ENCODE data around the gene GNAQ. TPM values are rescaled to one million over a fixed set of nuclear protein-coding genes. Genes with fewer than 3 reads are reported as not detected.

The GNAQ gene
- total and polyA plus RNA-seq, 8 donors, result 13.1 to 75.3 (median 38.5) TPM

- Histone ChIP-seq H3K27ac (no peak overlapping the region), H3K4me3 (no peak overlapping the region), H3K36me3 (no peaks in the 10 kb centered on the region), H3K27me3 (no peaks in the 10 kb centered on the region), H3K4me1 (peaks cover 0 to 73% (median 38%) of the 10 kb centered on the region in 4 donors), H3K9me3 (no peaks in the 10 kb centered on the region)
- TF ChIP-seq EP300 (IDR thresholded peaks at IDR 0.05), result no peak
- TF ChIP-seq POLR2AphosphoS5 (IDR thresholded peaks at IDR 0.05), result no peak
- no peak for TF ChIP-seq CTCF (IDR thresholded peaks at IDR 0.05)
- no peak for DNase-seq
- intact Hi-C loops (cut with DNase I; ENCODE audit: low total_unique reads), result no loop called here
- WGBS, 5 donors, result 24 to 42% (median 37%) methylated on average over 6 of the region's 6 CpGs
Observed at GRCh38 chr9:77965445-77966123, 66.0 kb downstream of the GNAQ start.

DNA sequence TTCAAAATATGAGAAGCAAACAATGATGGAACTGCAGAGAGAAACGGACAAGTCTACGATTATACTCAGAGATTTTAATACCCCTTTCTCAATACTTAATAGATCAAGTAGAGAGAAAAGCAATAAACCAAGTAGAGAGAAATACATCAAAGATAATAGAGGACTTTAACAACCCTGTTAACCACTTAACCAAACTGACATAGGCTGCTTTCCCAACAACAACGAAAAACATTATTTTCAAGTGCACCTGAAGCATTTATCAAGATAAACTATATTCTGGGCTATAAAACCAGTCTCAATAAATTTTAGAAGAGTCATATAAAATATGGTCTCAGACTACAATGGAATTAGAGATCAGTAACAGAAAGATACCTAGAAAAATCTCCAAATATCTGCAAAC lies 67.4 kb downstream of the GNAQ start:
- WGBS, 5 donors, result 66 to 86% (median 78%) methylated on average over 3 of the region's 3 CpGs
- H3K27me3 ChIP-seq, result no peaks in the 10 kb centered on the region
- no peaks in the 10 kb centered on the region for H3K9me3 ChIP-seq
- intact Hi-C loops (cut with DNase I; ENCODE audit: low total_unique reads), result no loop called here
- DNase-seq, result no peak
- peaks cover 0 to 73% (median 39%) of the 10 kb centered on the region in 4 donors for H3K4me1 ChIP-seq
- H3K27ac ChIP-seq, result no peak overlapping the region
- no peak overlapping the region for H3K4me3 ChIP-seq
- no peak for TF ChIP-seq EP300 (IDR thresholded peaks at IDR 0.05)
- TF ChIP-seq CTCF (IDR thresholded peaks at IDR 0.05), result no peak
- TF ChIP-seq POLR2A (IDR thresholded peaks at IDR 0.05), result no peak
- no peak for TF ChIP-seq POLR2AphosphoS5 (IDR thresholded peaks at IDR 0.05)
- no peaks in the 10 kb centered on the region for H3K36me3 ChIP-seq

- TF ChIP-seq CTCF (IDR thresholded peaks at IDR 0.05), result no peak
- no peak for TF ChIP-seq EP300 (IDR thresholded peaks at IDR 0.05)
- no peak for TF ChIP-seq POLR2A (IDR thresholded peaks at IDR 0.05)
- no peak for TF ChIP-seq POLR2AphosphoS5 (IDR thresholded peaks at IDR 0.05)
- no peak for DNase-seq
- Histone ChIP-seq H3K9me3 (no peaks in the 10 kb centered on the region), H3K27me3 (no peaks in the 10 kb centered on the region), H3K36me3 (no peaks in the 10 kb centered on the region), H3K4me1 (peaks cover 0 to 79% (median 47%) of the 10 kb centered on the region in 4 donors), H3K4me3 (no peak overlapping the region), H3K27ac (peak overlapping the region in 2 of 5 donors; percentile 22 to 51)
- intact Hi-C loops (cut with DNase I; ENCODE audit: low total_unique reads), result no loop called here
- WGBS, 5 donors, result 60 to 84% (median 79%) methylated on average over 1 of the region's 1 CpG
Observed at GRCh38 chr9:77961541-77961940, 70.1 kb downstream of the GNAQ start.

- Histone ChIP-seq H3K9me3 (no peaks in the 10 kb centered on the region), H3K27me3 (no peaks in the 10 kb centered on the region), H3K27ac (peak overlapping the region in 2 of 5 donors; percentile 21 to 51), H3K36me3 (no peaks in the 10 kb centered on the region), H3K4me3 (no peak overlapping the region), H3K4me1 (peaks cover 0 to 72% (median 45%) of the 10 kb centered on the region in 4 donors)
- no peak for DNase-seq
- TF ChIP-seq POLR2A (IDR thresholded peaks at IDR 0.05) (no peak), POLR2AphosphoS5 (IDR thresholded peaks at IDR 0.05) (no peak), EP300 (IDR thresholded peaks at IDR 0.05) (no peak), CTCF (IDR thresholded peaks at IDR 0.05) (no peak)
- intact Hi-C loops (cut with DNase I; ENCODE audit: low total_unique reads), result no loop called here
- WGBS, 5 donors, result 60 to 83% (median 71%) methylated on average over 5 of the region's 5 CpGs
Observed at GRCh38 chr9:77960356-77961153, 71.1 kb downstream of the GNAQ start.
